Sigmoid colon (tissue), 7 donors: ENCODE measurements around the gene HIVEP3. TPM values are rescaled to one million over a fixed set of nuclear protein-coding genes. Genes with fewer than 3 reads are reported as not detected.

ENCODE experiments used
- DNase-seq: peaks from one replicate; pipeline ENCODE4 v3.0.0-alpha.2; 2019
- H3K27ac ChIP-seq, 4 donors: fragments of 200-600 bp; sonication (generic); one replicate each; pipeline ENCODE4 v1.5.1; 2016 to 2019; ENCODE audit warnings: mild to moderate bottlenecking in 1 of 4
- H3K27me3 ChIP-seq, 3 donors: fragments of 200-600 bp; sonication (generic); one replicate each; pipeline ENCODE4 v1.5.1; 2019; ENCODE audit warnings: mild to moderate bottlenecking in 1 of 3
- H3K36me3 ChIP-seq, 4 donors: fragments of 200-600 bp; sonication (generic); one replicate each; pipeline ENCODE4 v1.5.1; 2016 to 2019
- H3K4me1 ChIP-seq, 4 donors: fragments of 200-600 bp; sonication (generic); one replicate each; pipeline ENCODE4 v1.5.1; 2017 to 2019
- H3K4me3 ChIP-seq, 4 donors: fragments of 200-600 bp; sonication (generic); one replicate each; pipeline ENCODE4 v1.5.1; 2017 to 2019; ENCODE audit warnings: mild to moderate bottlenecking in 2 of 4, moderate library complexity in 1 of 4
- H3K9me3 ChIP-seq, 4 donors: fragments of 200-600 bp in 3 of 4; sonication (generic) in 3 of 4; one replicate each; pipeline versions ENCODE4 v1.5.1 to v1.6.1; 2013 to 2019
- CTCF ChIP-seq, 4 experiments: fragments of 450-650 bp in 3 of 4; fragments of 200-600 bp in 1 of 4; IDR thresholded peaks; one replicate each; pipeline ENCODE4 v1.5.1; 2016 to 2019; ENCODE audit warnings: antibody characterized with exemption in 4 of 4, mild to moderate bottlenecking in 3 of 4, moderate library complexity in 2 of 4
- EP300 ChIP-seq, 4 donors: sonication (generic); formaldehyde crosslinking; IDR thresholded peaks; one replicate each; pipeline ENCODE4 v1.6.1; 2017; ENCODE audit warnings: antibody characterized with exemption in 4 of 4
- POLR2A ChIP-seq, 2 donors: fragments of 450-650 bp; IDR thresholded peaks; one replicate each; pipeline ENCODE4 v1.6.1; 2016; ENCODE audit warnings: antibody characterized with exemption in 2 of 2, mild to moderate bottlenecking in 2 of 2, moderate library complexity in 2 of 2
- POLR2AphosphoS5 ChIP-seq, 4 donors: sonication (generic); formaldehyde crosslinking; IDR thresholded peaks; one replicate each; pipeline ENCODE4 v1.6.1; 2017; ENCODE audit warnings: antibody characterized with exemption in 4 of 4
- WGBS, 2 donors: extraction: QIAGEN DNeasy Blood & Tissue Kit; methylation state at CpG; one replicate each; pipeline ENCODE4 v1.1.7; 2013; 5-methylcytosine and 5-hydroxymethylcytosine counted together
- intact Hi-C: fragments of 100-400 bp; cut with DNase I; formaldehyde crosslinking; loops from one replicate; pipeline ENCODE4 v1.15.1; 2023
- polyA plus RNA-seq, 3 donors: library from polyadenylated mRNA; stranded (reverse); fragments of 200-250 nt; gene quantifications; one replicate each; pipeline ENCODE4 v1.2.3, GENCODE V29; 2013
- total RNA-seq, 4 donors: library from RNA; depleted of rRNA; stranded (reverse); fragments of >200 nt; gene quantifications; one replicate each; pipeline ENCODE4 v1.1.0, GENCODE V29; 2016
- donor health status: healthy with polysubstance abuse.
- donor health status: Bipolar disorder and iron deficiency.
- donor health status: healthy.

HIVEP3 gene
- total and polyA plus RNA-seq, 7 donors, result 1.4 to 7.8 (median 3.2) TPM

GRCh38 chr1:41516168-41517061 is 402.3 kb downstream of the HIVEP3 start:
- peak; percentile 94 for DNase-seq
- H3K36me3 ChIP-seq, result no peaks in the 10 kb centered on the region
- no peaks in the 10 kb centered on the region for H3K27me3 ChIP-seq
- H3K9me3 ChIP-seq, result no peaks in the 10 kb centered on the region
- TF ChIP-seq POLR2AphosphoS5 (IDR thresholded peaks at IDR 0.05) (peak in 3 of 4 donors; percentile 46 to 61 (median 58)), CTCF (IDR thresholded peaks at IDR 0.05) (peak; percentile 63 to 94 (median 80)), EP300 (IDR thresholded peaks at IDR 0.05) (no peak), POLR2A (IDR thresholded peaks at IDR 0.05) (no peak)
- H3K27ac ChIP-seq, result peak overlapping the region in 2 of 4 donors; percentile 51 to 61
- peak overlapping the region; percentile 31 to 54 (median 48) for H3K4me3 ChIP-seq
- intact Hi-C loops, result loop anchor here (1.0 to 5.0 kb wide), 2 partner anchors 84 to 248 kb away; no protein-coding TSS in a partner anchor
- 16 to 22% methylated on average over 53 of the region's 53 CpGs for WGBS, 2 donors
- H3K4me1 ChIP-seq, result peaks cover 0 to 20% (median 17%) of the 10 kb centered on the region in 4 donors

GRCh38 chr1:41515778-41516167 is 402.9 kb downstream of the HIVEP3 start:
- TF ChIP-seq CTCF (IDR thresholded peaks at IDR 0.05) (no peak), EP300 (IDR thresholded peaks at IDR 0.05) (no peak), POLR2A (IDR thresholded peaks at IDR 0.05) (no peak), POLR2AphosphoS5 (IDR thresholded peaks at IDR 0.05) (no peak)
- Histone ChIP-seq H3K36me3 (no peaks in the 10 kb centered on the region), H3K4me1 (peaks cover 0 to 20% (median 17%) of the 10 kb centered on the region in 4 donors), H3K4me3 (peak overlapping the region in 1 of 4 donors; percentile 50), H3K27me3 (no peaks in the 10 kb centered on the region), H3K9me3 (no peaks in the 10 kb centered on the region), H3K27ac (peak overlapping the region in 2 of 4 donors; percentile 51 to 61)
- no peak for DNase-seq
- 9 to 23% methylated on average over 6 of the region's 6 CpGs for WGBS, 2 donors
- intact Hi-C loops, result loop anchor here (1.0 to 5.0 kb wide), 2 partner anchors 83 to 247 kb away; no protein-coding TSS in a partner anchor

GRCh38 chr1:41515131-41515678 is 403.5 kb downstream of the HIVEP3 start:
- TF ChIP-seq CTCF (IDR thresholded peaks at IDR 0.05) (no peak), POLR2A (IDR thresholded peaks at IDR 0.05) (no peak), EP300 (IDR thresholded peaks at IDR 0.05) (no peak), POLR2AphosphoS5 (IDR thresholded peaks at IDR 0.05) (no peak)
- Histone ChIP-seq H3K27me3 (no peaks in the 10 kb centered on the region), H3K4me1 (peaks cover 0 to 20% (median 17%) of the 10 kb centered on the region in 4 donors), H3K36me3 (no peaks in the 10 kb centered on the region), H3K9me3 (no peaks in the 10 kb centered on the region), H3K27ac (peak overlapping the region in 2 of 4 donors; percentile 51 to 61), H3K4me3 (no peak overlapping the region)
- no peak for DNase-seq
- WGBS, 2 donors, result 28 to 65% methylated on average over 5 of the region's 5 CpGs
- intact Hi-C loops, result loop anchor here (5.0 kb wide), 1 partner anchor 83 kb away; no protein-coding TSS in a partner anchor

- WGBS, 2 donors, result 21 to 72% methylated on average over 8 of the region's 8 CpGs
- Histone ChIP-seq H3K9me3 (no peaks in the 10 kb centered on the region), H3K27ac (no peak overlapping the region), H3K4me1 (peaks cover 0 to 20% (median 17%) of the 10 kb centered on the region in 4 donors), H3K27me3 (no peaks in the 10 kb centered on the region), H3K36me3 (no peaks in the 10 kb centered on the region), H3K4me3 (no peak overlapping the region)
- intact Hi-C loops, result no loop called here
- no peak for DNase-seq
- no peak for TF ChIP-seq POLR2A (IDR thresholded peaks at IDR 0.05)
- no peak for TF ChIP-seq CTCF (IDR thresholded peaks at IDR 0.05)
- no peak for TF ChIP-seq EP300 (IDR thresholded peaks at IDR 0.05)
- TF ChIP-seq POLR2AphosphoS5 (IDR thresholded peaks at IDR 0.05), result no peak
Measured at GRCh38 chr1:41514381-41514780, 404.3 kb downstream of the HIVEP3 start.
